SK-N-SH (cell line): ENCODE data around the gene ZNF592.

Experiments
- FOXM1 ChIP-seq: IDR thresholded peaks from 2 replicates; pipeline ENCODE4 v1.4.0; 2012; ENCODE audit warnings: low read depth, mild to moderate bottlenecking
- GATA2 ChIP-seq: sonication (generic); formaldehyde crosslinking; IDR thresholded peaks from 2 replicates; pipeline ENCODE4 v1.5.0; 2020; ENCODE audit warnings: mild to moderate bottlenecking, missing genetic modification reagents
- TF ChIP-seq, protein P1 (sequence below): fragments of 200-600 bp; sonication (generic); IDR thresholded peaks from 2 replicates; pipeline ENCODE4 v1.6.1; 2017; ENCODE audit warnings: antibody characterized with exemption, mild to moderate bottlenecking, moderate library complexity
- TF ChIP-seq, protein P2 (sequence below): fragments of 150-350 bp; IDR thresholded peaks from 2 replicates; pipeline ENCODE4 v1.6.1; 2017; ENCODE audit warnings: antibody characterized with exemption, low read length, low read depth, borderline replicate concordance
- TF ChIP-seq, protein P3 (sequence below): IDR thresholded peaks from 2 replicates; pipeline ENCODE4 v1.4.0; 2012; ENCODE audit warnings: low read depth

DNA sequence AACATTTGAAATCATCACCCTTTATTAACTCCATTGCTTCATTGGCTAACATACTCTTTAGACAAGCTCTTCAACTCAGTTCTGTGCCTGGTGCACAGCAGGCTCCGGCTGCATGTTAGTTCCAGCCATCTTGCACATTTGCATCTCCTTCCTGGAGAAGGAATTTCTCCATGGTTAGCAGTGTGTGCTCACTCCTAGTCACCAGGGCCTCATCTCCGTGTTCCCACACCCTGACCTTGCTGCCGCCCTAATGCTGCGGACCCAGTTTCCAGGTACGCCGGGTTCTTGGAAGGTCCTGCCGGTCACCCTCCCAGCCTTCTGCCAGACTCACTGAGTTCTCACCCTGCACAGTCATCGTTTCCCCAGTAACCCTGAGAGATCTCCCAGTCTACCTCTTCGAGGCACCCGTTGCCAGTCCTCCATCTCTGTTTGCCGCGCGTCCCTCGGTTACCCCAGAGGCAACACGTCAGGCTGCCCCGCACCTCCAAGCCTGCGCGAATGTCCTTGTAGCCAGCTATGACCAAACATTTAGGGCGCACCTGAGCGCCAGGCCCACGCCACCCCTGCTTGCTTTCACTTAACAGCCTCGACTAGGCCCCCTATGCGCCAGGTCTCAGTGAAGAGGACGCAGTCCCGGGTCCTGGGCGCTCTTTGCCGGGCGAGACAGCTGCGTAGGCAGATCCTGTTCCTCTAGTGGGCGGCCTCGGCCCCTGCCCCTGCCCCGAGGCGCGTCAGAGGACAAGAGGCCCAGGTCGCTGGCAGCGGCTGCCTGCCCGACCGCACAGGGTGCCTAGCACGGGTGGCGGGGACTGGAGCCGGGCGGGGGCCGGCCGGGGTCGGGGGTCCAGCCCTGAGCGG is 747 bp upstream of the ZNF592 start:
- TF ChIP-seq, protein P1, sequence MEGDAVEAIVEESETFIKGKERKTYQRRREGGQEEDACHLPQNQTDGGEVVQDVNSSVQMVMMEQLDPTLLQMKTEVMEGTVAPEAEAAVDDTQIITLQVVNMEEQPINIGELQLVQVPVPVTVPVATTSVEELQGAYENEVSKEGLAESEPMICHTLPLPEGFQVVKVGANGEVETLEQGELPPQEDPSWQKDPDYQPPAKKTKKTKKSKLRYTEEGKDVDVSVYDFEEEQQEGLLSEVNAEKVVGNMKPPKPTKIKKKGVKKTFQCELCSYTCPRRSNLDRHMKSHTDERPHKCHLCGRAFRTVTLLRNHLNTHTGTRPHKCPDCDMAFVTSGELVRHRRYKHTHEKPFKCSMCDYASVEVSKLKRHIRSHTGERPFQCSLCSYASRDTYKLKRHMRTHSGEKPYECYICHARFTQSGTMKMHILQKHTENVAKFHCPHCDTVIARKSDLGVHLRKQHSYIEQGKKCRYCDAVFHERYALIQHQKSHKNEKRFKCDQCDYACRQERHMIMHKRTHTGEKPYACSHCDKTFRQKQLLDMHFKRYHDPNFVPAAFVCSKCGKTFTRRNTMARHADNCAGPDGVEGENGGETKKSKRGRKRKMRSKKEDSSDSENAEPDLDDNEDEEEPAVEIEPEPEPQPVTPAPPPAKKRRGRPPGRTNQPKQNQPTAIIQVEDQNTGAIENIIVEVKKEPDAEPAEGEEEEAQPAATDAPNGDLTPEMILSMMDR = no peak
- TF ChIP-seq, protein P2, sequence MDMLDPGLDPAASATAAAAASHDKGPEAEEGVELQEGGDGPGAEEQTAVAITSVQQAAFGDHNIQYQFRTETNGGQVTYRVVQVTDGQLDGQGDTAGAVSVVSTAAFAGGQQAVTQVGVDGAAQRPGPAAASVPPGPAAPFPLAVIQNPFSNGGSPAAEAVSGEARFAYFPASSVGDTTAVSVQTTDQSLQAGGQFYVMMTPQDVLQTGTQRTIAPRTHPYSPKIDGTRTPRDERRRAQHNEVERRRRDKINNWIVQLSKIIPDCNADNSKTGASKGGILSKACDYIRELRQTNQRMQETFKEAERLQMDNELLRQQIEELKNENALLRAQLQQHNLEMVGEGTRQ = no peak
- TF ChIP-seq, protein P3, sequence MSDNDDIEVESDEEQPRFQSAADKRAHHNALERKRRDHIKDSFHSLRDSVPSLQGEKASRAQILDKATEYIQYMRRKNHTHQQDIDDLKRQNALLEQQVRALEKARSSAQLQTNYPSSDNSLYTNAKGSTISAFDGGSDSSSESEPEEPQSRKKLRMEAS = 0 out of 2 replicates have a peak, but pooled peaks have one; percentile 36
- TF ChIP-seq FOXM1 (no peak), GATA2 (CRISPR knock-in tag) (no peak)
